SU-DHL-6 (cell line): ENCODE data around the gene CLNK.

Source experiments
- CTCF ChIP-seq: fragments of 200-600 bp; sonication (generic); IDR thresholded peaks from one replicate; pipeline ENCODE4 v1.5.1; 2017; ENCODE audit warnings: antibody characterized with exemption, mild to moderate bottlenecking, low read length, moderate library complexity; ENCODE audit not compliant: insufficient read depth, poor library complexity, severe bottlenecking
- EZH2phosphoT487 ChIP-seq: fragments of 200-600 bp; sonication (generic), shearing (Covaris generic); conservative IDR thresholded peaks from 2 replicates; pipeline ENCODE4 v1.6.1; 2018; ENCODE audit warnings: mild to moderate bottlenecking, antibody characterized with exemption, low read length, moderate library complexity, mixed read lengths

DNA sequence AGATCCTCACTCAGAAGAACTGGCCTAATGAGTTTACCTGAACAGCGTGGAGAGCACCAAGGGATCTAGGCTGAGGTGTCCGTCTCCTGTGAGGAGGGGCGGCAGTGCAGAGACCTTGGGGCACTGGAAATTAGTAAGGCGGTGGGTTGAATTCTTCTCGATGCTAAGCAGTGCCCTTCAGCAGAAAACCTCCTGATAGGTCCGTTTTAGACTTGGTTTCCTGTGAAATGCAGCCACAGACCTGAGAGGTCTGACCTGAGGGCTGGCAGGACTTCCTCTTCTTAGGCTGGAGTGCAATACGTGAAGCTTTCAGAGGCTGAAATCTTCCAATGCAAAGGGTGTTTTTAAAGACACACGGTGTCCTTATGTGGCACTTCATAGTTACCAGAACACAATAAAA lies at the start of gene CLNK:
- TF ChIP-seq CTCF (no peak), EZH2phosphoT487 (no peak)
